IMR-90 (cell line): ENCODE data around the gene PLCL2. TPM values are rescaled to one million over a fixed set of nuclear protein-coding genes. Genes with fewer than 3 reads are reported as not detected.

ENCODE experiments used
- ATAC-seq: fragments of 200-7000 bp; cut with Tn5 transposase; 2 replicates; pipeline ENCODE4 v1.9.1; 2020; ENCODE audit warnings: low read depth, mild to moderate bottlenecking, moderate library complexity
- BruUV-seq: library from RNA; stranded (reverse); fragments of 400-500 nt; replicated peaks from 2 replicates; lab custom pipeline; 2021; lab: Mats Ljungman, UMichigan
- CTCF ChIA-PET: fragments of 300-600 bp; formaldehyde crosslinking; extraction: SDS; loops from one replicate; lab custom pipeline; 2021; ENCODE audit warnings: antibody characterized with exemption; lab: Yijun Ruan, JAX
- POLR2A ChIA-PET: fragments of 300-600 bp; sonication (Branson Sonifier 250); formaldehyde crosslinking; loops from one replicate; lab custom pipeline; 2022; ENCODE audit warnings: antibody characterized with exemption; ENCODE audit not compliant: unreplicated experiment; lab: Charles Lee
- DNase-seq: peaks from one replicate; pipeline ENCODE4 v3.0.0; 2013
- H2AFZ ChIP-seq: replicated peaks from 2 replicates; pipeline ENCODE3; 2013; ENCODE audit warnings: low read length, mild to moderate bottlenecking; ENCODE audit not compliant: poor library complexity
- H2AK5ac ChIP-seq: 2 replicates; pipeline ENCODE4 v1.6.1; 2013; ENCODE audit warnings: low read depth, low read length, inconsistent platforms
- H2AK9ac ChIP-seq: replicated peaks from 2 replicates; pipeline ENCODE3; 2013; ENCODE audit warnings: mild to moderate bottlenecking, low read depth, low read length, moderate library complexity; ENCODE audit not compliant: poor library complexity
- H2BK120ac ChIP-seq: 2 replicates; pipeline ENCODE4 v1.6.1; 2013; ENCODE audit warnings: low read depth, low read length, inconsistent platforms
- H2BK15ac ChIP-seq: 3 replicates; pipeline ENCODE4 v1.6.1; 2013; ENCODE audit warnings: low read depth, low read length, inconsistent platforms
- H2BK20ac ChIP-seq: 2 replicates; pipeline ENCODE4 v1.6.1; 2013; ENCODE audit warnings: low read depth, mild to moderate bottlenecking, inconsistent platforms, low read length, moderate library complexity
- H2BK5ac ChIP-seq: 2 replicates; pipeline ENCODE4 v1.6.1; 2013; ENCODE audit warnings: mild to moderate bottlenecking, low read depth, low read length, inconsistent platforms; ENCODE audit not compliant: poor library complexity, severe bottlenecking
- H3K14ac ChIP-seq: replicated peaks from 2 replicates; pipeline ENCODE4 v1.6.1; 2013; ENCODE audit warnings: low read depth, low read length, inconsistent platforms
- H3K18ac ChIP-seq: 2 replicates; pipeline ENCODE4 v1.6.1; 2013; ENCODE audit warnings: low read depth, low read length, control low read depth
- H3K23ac ChIP-seq: 2 replicates; pipeline ENCODE4 v1.6.1; 2013; ENCODE audit warnings: low read depth, low read length, inconsistent platforms
- H3K27ac ChIP-seq: 2 replicates; pipeline ENCODE4 v1.5.1; 2013; ENCODE audit warnings: mild to moderate bottlenecking, control low read depth, low read length; ENCODE audit not compliant: insufficient read depth
- H3K27me3 ChIP-seq: 2 replicates; pipeline ENCODE4 v1.6.1; 2013; ENCODE audit warnings: low read length; ENCODE audit not compliant: control insufficient read depth, insufficient read depth
- H3K36me3 ChIP-seq: 2 replicates; pipeline ENCODE4 v1.6.1; 2013; ENCODE audit warnings: low read length, mixed read lengths; ENCODE audit not compliant: control insufficient read depth, insufficient read depth
- H3K4ac ChIP-seq: 2 replicates; pipeline ENCODE4 v1.6.1; 2013; ENCODE audit warnings: low read depth, low read length, inconsistent platforms
- H3K4me1 ChIP-seq: 2 replicates; pipeline ENCODE4 v1.6.1; 2013; ENCODE audit warnings: low read length, mixed read lengths; ENCODE audit not compliant: control insufficient read depth, insufficient read depth
- H3K4me2 ChIP-seq: 2 replicates; pipeline ENCODE4 v1.6.1; 2013; ENCODE audit warnings: low read depth, mild to moderate bottlenecking, control low read depth, low read length, moderate library complexity
- H3K4me3 ChIP-seq: 2 replicates; pipeline ENCODE4 v1.5.1; 2013; ENCODE audit warnings: low read depth, mild to moderate bottlenecking, control low read depth, low read length, moderate library complexity; ENCODE audit not compliant: insufficient read depth
- H3K56ac ChIP-seq: 2 replicates; pipeline ENCODE4 v1.6.1; 2013; ENCODE audit warnings: low read length, inconsistent platforms; ENCODE audit not compliant: insufficient read depth; ENCODE audit errors: extremely low read depth
- H3K79me1 ChIP-seq, 2 experiments: 2 replicates each; pipeline ENCODE4 v1.6.1; 2013; ENCODE audit warnings: low read length in 2 of 2, inconsistent platforms in 1 of 2, low read depth in 1 of 2
- H3K9ac ChIP-seq: 2 replicates; pipeline ENCODE4 v1.6.1; 2013; ENCODE audit warnings: low read depth, low read length, control low read depth
- H3K9me1 ChIP-seq: 2 replicates; pipeline ENCODE4 v1.6.1; 2013; ENCODE audit warnings: low read length, inconsistent platforms; ENCODE audit not compliant: insufficient read depth
- H3K9me3 ChIP-seq: 2 replicates; pipeline ENCODE4 v1.6.1; 2013; ENCODE audit warnings: low read length; ENCODE audit not compliant: control insufficient read depth, insufficient read depth
- H4K20me1 ChIP-seq: 2 replicates; pipeline ENCODE4 v1.6.1; 2013; ENCODE audit warnings: low read length, inconsistent platforms; ENCODE audit not compliant: insufficient read depth
- H4K5ac ChIP-seq: 2 replicates; pipeline ENCODE4 v1.6.1; 2013; ENCODE audit warnings: mild to moderate bottlenecking, low read depth, low read length, control low read depth
- H4K8ac ChIP-seq, 2 experiments: 2 replicates each; pipeline ENCODE4 v1.6.1; 2013; ENCODE audit warnings: low read depth in 2 of 2, low read length in 2 of 2, control low read depth in 1 of 2, inconsistent platforms in 1 of 2
- H4K91ac ChIP-seq: 2 replicates; pipeline ENCODE4 v1.6.1; 2013; ENCODE audit warnings: low read depth, low read length, inconsistent platforms; ENCODE audit not compliant: insufficient read depth
- BHLHE40 ChIP-seq: fragments of 150-350 bp; IDR thresholded peaks from 2 replicates; pipeline ENCODE4 v1.6.1; 2016; ENCODE audit warnings: mild to moderate bottlenecking, low read depth, low read length
- CEBPB ChIP-seq: IDR thresholded peaks from 2 replicates; pipeline ENCODE4 v1.6.1; 2012; ENCODE audit warnings: low read depth, low read length, improper control_type of control experiment
- MAZ ChIP-seq: IDR thresholded peaks from 2 replicates; pipeline ENCODE4 v1.6.1; 2012; ENCODE audit warnings: low read depth, mild to moderate bottlenecking, low read length, improper control_type of control experiment, moderate library complexity, borderline replicate concordance
- MXI1 ChIP-seq: IDR thresholded peaks from 2 replicates; pipeline ENCODE4 v1.6.1; 2012; ENCODE audit warnings: low read depth, mild to moderate bottlenecking, low read length, moderate library complexity, borderline replicate concordance
- POLR2A ChIP-seq: IDR thresholded peaks from 2 replicates; pipeline ENCODE4 v1.6.1; 2012; ENCODE audit warnings: mild to moderate bottlenecking, low read depth, low read length
- RAD21 ChIP-seq: IDR thresholded peaks from 2 replicates; pipeline ENCODE4 v1.6.1; 2012; ENCODE audit warnings: low read length, improper control_type of control experiment
- RFX5 ChIP-seq: IDR thresholded peaks from 2 replicates; pipeline ENCODE4 v1.8.0; 2012; ENCODE audit warnings: low read depth, mild to moderate bottlenecking, low read length, moderate library complexity
- SMC3 ChIP-seq: fragments of 150-350 bp; IDR thresholded peaks from 2 replicates; pipeline ENCODE4 v1.6.1; 2016; ENCODE audit warnings: low read depth, mild to moderate bottlenecking, antibody characterized with exemption, low read length, moderate library complexity
- WGBS, 2 experiments: methylation state at CpG; one replicate each; pipeline versions ENCODE4 v1.1.5 to v1.1.7; 2013; ENCODE audit warnings: missing lambda C conversion rate in 2 of 2; ENCODE audit not compliant: insufficient read length in 1 of 2; ENCODE audit errors: extremely low coverage in 2 of 2; 5-methylcytosine and 5-hydroxymethylcytosine counted together
- dilution Hi-C: fragments of 300-500 bp; cut with HindIII; formaldehyde crosslinking; loops from one replicate; pipeline ENCODE4 v1.14.3; 2018; ENCODE audit warnings: low sequenced_read_pairs; ENCODE audit not compliant: unreplicated experiment
- in situ Hi-C: fragments of 300-500 bp; cut with MboI; formaldehyde crosslinking; loops from 3 replicates; pipeline ENCODE4 v1.14.3; 2019; ENCODE audit warnings: low sequenced_read_pairs, inconsistent platforms, mixed read lengths
- intact Hi-C: fragments of 100-400 bp; cut with micrococcal nuclease; formaldehyde crosslinking; loops from 2 replicates; pipeline ENCODE4 v1.10.0; 2022
- polyA plus RNA-seq, 3 experiments: library from polyadenylated mRNA; depleted of rRNA; stranded (reverse); fragments of >200 nt; gene quantifications; 2 replicates each; pipeline ENCODE4 v1.2.3, GENCODE V29; 2012; ENCODE audit warnings: low replicate concordance in 1 of 3
- total RNA-seq: library from RNA; depleted of rRNA; stranded (reverse); fragments of >200 nt; gene quantifications from 2 replicates; pipeline ENCODE4 v1.2.3, GENCODE V29; 2012
- TF ChIP-seq, protein P1 (sequence below): fragments of 150-350 bp; IDR thresholded peaks from 2 replicates; pipeline ENCODE4 v1.6.1; 2017; ENCODE audit warnings: mild to moderate bottlenecking, antibody characterized with exemption, low read length, low read depth

Gene PLCL2
- total and polyA plus RNA-seq, 2 of the 4 experiments (the other 2 are of a cell fraction), result 0.92 to 3.8 TPM

- ATAC-seq (no peak), DNase-seq (no peak)
- Histone ChIP-seq H3K23ac (no peak overlapping the region), H2AFZ (no peak overlapping the region), H2BK15ac (no peak overlapping the region), H3K18ac (no peak overlapping the region), H3K4ac (no peak overlapping the region), H3K4me3 (no peak overlapping the region), H4K20me1 (no peaks in the 10 kb centered on the region), H2AK9ac (no peak overlapping the region), H2BK5ac (no peak overlapping the region), H3K9ac (no peak overlapping the region), H3K9me3 (no peaks in the 10 kb centered on the region), H3K79me1 (no peaks in the 10 kb centered on the region), H4K8ac (no peak overlapping the region), H3K4me2 (no peak overlapping the region), H4K91ac (no peak overlapping the region), H4K5ac (no peak overlapping the region), H3K14ac (no peak overlapping the region), H3K27ac (no peak overlapping the region), H3K4me1 (no peaks in the 10 kb centered on the region), H2BK20ac (no peak overlapping the region), H2BK120ac (no peak overlapping the region), H3K36me3 (no peaks in the 10 kb centered on the region), H3K9me1 (no peaks in the 10 kb centered on the region), H2AK5ac (no peak overlapping the region), H3K27me3 (peaks cover 5% of the 10 kb centered on the region; the same call in 1 of the 2 replicates), H3K56ac (no peak overlapping the region)
- POLR2A ChIA-PET, result no interaction called here
- TF ChIP-seq POLR2A, result no peak
- TF ChIP-seq SMC3, result no peak
- TF ChIP-seq RAD21, result no peak
- no peak for TF ChIP-seq RFX5
- no peak for TF ChIP-seq BHLHE40
- TF ChIP-seq, protein P1, sequence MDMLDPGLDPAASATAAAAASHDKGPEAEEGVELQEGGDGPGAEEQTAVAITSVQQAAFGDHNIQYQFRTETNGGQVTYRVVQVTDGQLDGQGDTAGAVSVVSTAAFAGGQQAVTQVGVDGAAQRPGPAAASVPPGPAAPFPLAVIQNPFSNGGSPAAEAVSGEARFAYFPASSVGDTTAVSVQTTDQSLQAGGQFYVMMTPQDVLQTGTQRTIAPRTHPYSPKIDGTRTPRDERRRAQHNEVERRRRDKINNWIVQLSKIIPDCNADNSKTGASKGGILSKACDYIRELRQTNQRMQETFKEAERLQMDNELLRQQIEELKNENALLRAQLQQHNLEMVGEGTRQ, result no peak
- no peak for TF ChIP-seq CEBPB
- TF ChIP-seq MXI1, result no peak
- no peak for TF ChIP-seq MAZ
- BruUV-seq, result no TSS peak
- 90% methylated on average over 4 of the region's 19 CpGs; no CpG with 5 or more reads in 1 of the 2 experiments for WGBS, 2 experiments
- in situ Hi-C loops, result no loop called here
- CTCF ChIA-PET, result interaction anchor here (0.6 kb wide), 1 partner anchor 85 kb away, joined by 4 read pairs; no protein-coding TSS in a partner anchor
- dilution Hi-C loops, result no loop called here
- intact Hi-C loops, result no loop called here
Measured at GRCh38 chr3:17133632-17134545, 249.1 kb downstream of the PLCL2 start.
